ENCODE measurements around the gene PTPN11. TPM values are rescaled to one million over a fixed set of nuclear protein-coding genes. Genes with fewer than 3 reads are reported as not detected.

Gene PTPN11
- total RNA-seq, 2 experiments from 2014 or later = 56.2 to 123 TPM

DNA sequence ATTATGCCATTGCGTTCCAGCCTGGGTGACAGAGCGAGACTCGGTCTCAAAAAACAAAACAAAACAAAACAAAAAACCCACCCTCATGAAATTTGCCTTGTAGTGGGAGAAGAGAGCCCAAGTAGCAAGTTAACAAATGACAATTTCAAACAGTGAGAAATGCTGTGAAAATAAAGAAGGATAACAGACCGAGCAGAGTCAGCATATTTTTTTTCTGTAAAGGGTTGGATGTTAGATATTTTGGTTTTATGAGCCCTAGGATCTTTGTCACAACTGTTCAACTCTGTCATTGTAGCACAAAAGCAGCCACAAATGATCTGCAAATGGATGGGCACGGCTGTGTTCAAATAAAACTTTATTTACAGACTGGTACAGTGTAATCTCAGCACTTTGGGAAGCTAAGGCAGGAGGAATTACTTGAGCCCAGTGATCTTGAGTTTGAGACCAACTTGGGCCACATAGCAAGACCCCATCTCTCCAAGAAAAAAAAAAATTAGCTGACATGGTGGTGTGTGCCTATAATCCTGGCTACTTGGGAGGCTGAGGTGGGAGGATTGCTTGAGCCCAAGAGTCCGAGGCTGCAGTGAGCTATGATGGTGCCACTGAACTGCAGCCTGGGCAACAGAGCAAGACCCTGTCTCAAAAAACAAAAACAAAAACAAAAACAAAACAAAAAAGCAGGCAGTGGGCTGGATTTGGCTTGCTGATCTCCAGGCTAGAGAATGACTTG is 117.1 kb downstream of the PTPN11 start:
- H2AFZ ChIP-seq (ENCODE audit: low read length) = no peak overlapping the region
- no peaks in the 10 kb centered on the region for H3K9me2 ChIP-seq (ENCODE audit: insufficient read depth, low read length)
- H3K79me2 ChIP-seq (ENCODE audit: insufficient read depth, low read depth, low read length) = no peaks in the 10 kb centered on the region
- ChIA-PET POLR2A (no interaction called here), CTCF (ENCODE audit: unreplicated experiment) (no interaction called here)
- no TSS peak for BruUV-seq (replicated peaks)
- no peak overlapping the region for H3K4me3 ChIP-seq (ENCODE audit: low read depth, low read length, poor library complexity, severe bottlenecking)
- H3K27ac ChIP-seq (ENCODE audit: low read depth, low read length, poor library complexity, severe bottlenecking) = no peak overlapping the region
- no peaks in the 10 kb centered on the region for H3K36me3 ChIP-seq (ENCODE audit: insufficient read depth, low read length)
- H3K4me1 ChIP-seq (ENCODE audit: insufficient read depth, low read length, poor library complexity, severe bottlenecking) = no peaks in the 10 kb centered on the region
- intact Hi-C loops (cut with micrococcal nuclease; ENCODE audit: unreplicated experiment) = no loop called here
- H3K4me2 ChIP-seq (ENCODE audit: low read length) = no peak overlapping the region
- no peaks in the 10 kb centered on the region for H4K20me1 ChIP-seq (ENCODE audit: insufficient read depth, low read length)
- TF ChIP-seq, protein P1, sequence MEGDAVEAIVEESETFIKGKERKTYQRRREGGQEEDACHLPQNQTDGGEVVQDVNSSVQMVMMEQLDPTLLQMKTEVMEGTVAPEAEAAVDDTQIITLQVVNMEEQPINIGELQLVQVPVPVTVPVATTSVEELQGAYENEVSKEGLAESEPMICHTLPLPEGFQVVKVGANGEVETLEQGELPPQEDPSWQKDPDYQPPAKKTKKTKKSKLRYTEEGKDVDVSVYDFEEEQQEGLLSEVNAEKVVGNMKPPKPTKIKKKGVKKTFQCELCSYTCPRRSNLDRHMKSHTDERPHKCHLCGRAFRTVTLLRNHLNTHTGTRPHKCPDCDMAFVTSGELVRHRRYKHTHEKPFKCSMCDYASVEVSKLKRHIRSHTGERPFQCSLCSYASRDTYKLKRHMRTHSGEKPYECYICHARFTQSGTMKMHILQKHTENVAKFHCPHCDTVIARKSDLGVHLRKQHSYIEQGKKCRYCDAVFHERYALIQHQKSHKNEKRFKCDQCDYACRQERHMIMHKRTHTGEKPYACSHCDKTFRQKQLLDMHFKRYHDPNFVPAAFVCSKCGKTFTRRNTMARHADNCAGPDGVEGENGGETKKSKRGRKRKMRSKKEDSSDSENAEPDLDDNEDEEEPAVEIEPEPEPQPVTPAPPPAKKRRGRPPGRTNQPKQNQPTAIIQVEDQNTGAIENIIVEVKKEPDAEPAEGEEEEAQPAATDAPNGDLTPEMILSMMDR (conservative IDR thresholded peaks at IDR 0.05; ENCODE audit: low read length) = no peak
- TF ChIP-seq EZH2phosphoT487 (IDR thresholded peaks at IDR 0.05; ENCODE audit: borderline replicate concordance, low read depth, low read length) = no peak
- no peak for DNase-seq (ENCODE audit: low spot score)
- H3K9me3 ChIP-seq (ENCODE audit: low read length) = no peaks in the 10 kb centered on the region

DNA sequence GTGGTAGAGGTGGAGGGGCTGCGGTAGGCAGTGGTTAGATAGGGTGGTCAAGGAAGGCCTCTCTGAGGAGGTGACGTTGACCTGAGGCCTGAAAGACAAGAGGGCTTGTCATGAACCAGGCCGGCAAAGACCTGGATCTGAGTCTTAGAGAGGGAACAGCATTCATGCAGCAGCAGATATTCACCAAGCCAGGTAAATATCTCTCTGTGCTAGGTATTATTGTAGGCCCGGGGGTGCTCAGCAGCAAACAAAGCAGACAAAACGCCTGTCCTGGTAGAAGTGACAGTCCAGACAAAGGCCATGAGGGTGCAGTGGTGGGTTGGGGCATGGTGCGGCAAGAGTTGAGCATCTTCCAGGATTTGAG is 117.6 kb downstream of the PTPN11 start:
- CTCF ChIA-PET (ENCODE audit: unreplicated experiment) = no interaction called here
- TF ChIP-seq, protein P1 (conservative IDR thresholded peaks at IDR 0.05; ENCODE audit: low read length) = no peak
- TF ChIP-seq EZH2phosphoT487 (IDR thresholded peaks at IDR 0.05; ENCODE audit: borderline replicate concordance, low read depth, low read length) = no peak
- DNase-seq (ENCODE audit: low spot score) = no peak
- H3K27ac ChIP-seq (ENCODE audit: low read depth, low read length, poor library complexity, severe bottlenecking) = no peak overlapping the region
- no peaks in the 10 kb centered on the region for H3K9me3 ChIP-seq (ENCODE audit: low read length)
- intact Hi-C loops (cut with micrococcal nuclease; ENCODE audit: unreplicated experiment) = no loop called here
- no peak overlapping the region for H3K4me2 ChIP-seq (ENCODE audit: low read length)
- H3K79me2 ChIP-seq (ENCODE audit: insufficient read depth, low read depth, low read length) = no peaks in the 10 kb centered on the region
- no peaks in the 10 kb centered on the region for H3K36me3 ChIP-seq (ENCODE audit: insufficient read depth, low read length)
- no peak overlapping the region for H3K4me3 ChIP-seq (ENCODE audit: low read depth, low read length, poor library complexity, severe bottlenecking)
- no peak overlapping the region for H2AFZ ChIP-seq (ENCODE audit: low read length)
- POLR2A ChIA-PET = no interaction called here
- no peaks in the 10 kb centered on the region for H3K4me1 ChIP-seq (ENCODE audit: insufficient read depth, low read length, poor library complexity, severe bottlenecking)
- no peaks in the 10 kb centered on the region for H3K9me2 ChIP-seq (ENCODE audit: insufficient read depth, low read length)
- no peaks in the 10 kb centered on the region for H4K20me1 ChIP-seq (ENCODE audit: insufficient read depth, low read length)
- BruUV-seq (replicated peaks) = no TSS peak

DNA sequence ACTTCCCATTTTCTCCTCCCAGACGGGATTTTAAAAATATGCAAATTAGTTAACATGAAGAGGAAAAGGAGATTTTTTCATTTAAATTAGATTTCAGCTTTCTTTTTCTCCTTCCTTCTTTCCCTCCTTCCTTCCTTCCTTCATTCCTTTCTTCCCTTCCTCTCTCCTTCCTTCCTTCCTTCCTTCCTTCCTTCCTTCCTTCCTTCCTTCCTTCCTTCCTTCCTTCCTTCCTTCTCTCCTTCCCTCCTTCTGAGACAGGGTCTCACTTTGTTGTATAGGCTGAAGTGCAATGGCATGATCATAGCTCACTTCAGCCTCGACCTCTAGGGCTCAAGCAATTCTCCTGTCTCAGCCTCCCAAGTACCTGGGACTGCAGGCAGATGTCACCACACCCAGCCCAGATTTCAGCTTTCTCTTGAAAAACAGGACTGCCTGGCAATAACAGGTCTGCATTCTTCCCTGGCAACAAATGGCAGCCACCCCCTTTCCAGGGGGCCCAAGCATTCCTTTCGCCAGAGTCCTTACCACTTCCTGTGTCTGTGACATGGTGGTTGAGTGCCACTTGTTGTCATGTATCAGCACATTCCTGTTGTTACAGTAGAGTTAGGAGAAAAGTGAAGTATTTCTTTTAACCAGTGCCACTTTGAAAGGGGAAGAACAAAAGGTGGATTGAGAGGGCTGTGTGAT is 119.1 kb downstream of the PTPN11 start:
- Histone ChIP-seq H4K20me1 (ENCODE audit: insufficient read depth, low read length) (no peaks in the 10 kb centered on the region), H3K4me3 (ENCODE audit: low read depth, low read length, poor library complexity, severe bottlenecking) (no peak overlapping the region), H3K9me2 (ENCODE audit: insufficient read depth, low read length) (no peaks in the 10 kb centered on the region), H3K9me3 (ENCODE audit: low read length) (no peaks in the 10 kb centered on the region), H3K79me2 (ENCODE audit: insufficient read depth, low read depth, low read length) (no peaks in the 10 kb centered on the region), H3K27ac (ENCODE audit: low read depth, low read length, poor library complexity, severe bottlenecking) (no peak overlapping the region), H3K4me1 (ENCODE audit: insufficient read depth, low read length, poor library complexity, severe bottlenecking) (no peaks in the 10 kb centered on the region), H3K4me2 (ENCODE audit: low read length) (no peak overlapping the region), H2AFZ (ENCODE audit: low read length) (no peak overlapping the region), H3K36me3 (ENCODE audit: insufficient read depth, low read length) (no peaks in the 10 kb centered on the region)
- no peak for TF ChIP-seq EZH2phosphoT487 (IDR thresholded peaks at IDR 0.05; ENCODE audit: borderline replicate concordance, low read depth, low read length)
- TF ChIP-seq, protein P1 (conservative IDR thresholded peaks at IDR 0.05; ENCODE audit: low read length) = no peak
- no peak for DNase-seq (ENCODE audit: low spot score)
- intact Hi-C loops (cut with micrococcal nuclease; ENCODE audit: unreplicated experiment) = no loop called here
- POLR2A ChIA-PET = interaction anchor here (0.6 to 0.7 kb wide), 3 partner anchors 17 to 338 kb away, joined by 3 to 4 read pairs (median 3); no protein-coding TSS in a partner anchor
- CTCF ChIA-PET (ENCODE audit: unreplicated experiment) = no interaction called here
- no TSS peak for BruUV-seq (replicated peaks)
